ENCODE results near the gene NYAP2. TPM values are rescaled to one million over a fixed set of nuclear protein-coding genes. Genes with fewer than 3 reads are reported as not detected.

NYAP2 gene
- total and polyA plus RNA-seq, 2 of the 4 experiments (the other 2 are of a cell fraction) = not detected

GRCh38 chr2:225573603-225574002, 174.1 kb downstream of the NYAP2 start:
- Histone ChIP-seq H4K5ac (ENCODE audit: low read depth, low read length) (no peak overlapping the region), H3K18ac (ENCODE audit: low read depth, low read length) (no peak overlapping the region), H3K79me1 (ENCODE audit: low read depth in 1 of 2, low read length in 2 of 2) (no peaks in the 10 kb centered on the region), H3K27ac (ENCODE audit: insufficient read depth, low read length) (no peak overlapping the region), H3K27me3 (ENCODE audit: control insufficient read depth, insufficient read depth, low read length) (no peaks in the 10 kb centered on the region; the same call in 1 of the 2 replicates), H4K20me1 (ENCODE audit: insufficient read depth, low read length) (no peaks in the 10 kb centered on the region), H2AK9ac (replicated peaks; ENCODE audit: low read depth, low read length, poor library complexity) (no peak overlapping the region), H3K4me3 (ENCODE audit: insufficient read depth, low read depth, low read length) (no peak overlapping the region), H3K4ac (ENCODE audit: low read depth, low read length) (no peak overlapping the region), H2BK20ac (ENCODE audit: low read depth, low read length) (no peak overlapping the region), H2BK15ac (ENCODE audit: low read depth, low read length) (no peak overlapping the region), H2BK5ac (ENCODE audit: low read depth, low read length, poor library complexity, severe bottlenecking) (no peak overlapping the region), H3K14ac (replicated peaks; ENCODE audit: low read depth, low read length) (no peak overlapping the region), H2AK5ac (ENCODE audit: low read depth, low read length) (no peak overlapping the region), H3K4me2 (ENCODE audit: low read depth, low read length) (no peak overlapping the region), H2BK120ac (ENCODE audit: low read depth, low read length) (no peak overlapping the region), H3K4me1 (ENCODE audit: control insufficient read depth, insufficient read depth, low read length) (no peaks in the 10 kb centered on the region), H3K23ac (ENCODE audit: low read depth, low read length) (no peak overlapping the region), H3K56ac (ENCODE audit: extremely low read depth, insufficient read depth, low read length) (no peak overlapping the region), H2AFZ (replicated peaks; ENCODE audit: low read length, poor library complexity) (no peak overlapping the region), H3K9ac (ENCODE audit: low read depth, low read length) (no peak overlapping the region), H4K8ac (ENCODE audit: low read depth in 2 of 2, low read length in 2 of 2) (no peak overlapping the region), H3K36me3 (ENCODE audit: control insufficient read depth, insufficient read depth, low read length) (no peaks in the 10 kb centered on the region), H3K9me3 (ENCODE audit: control insufficient read depth, insufficient read depth, low read length) (no peaks in the 10 kb centered on the region), H4K91ac (ENCODE audit: insufficient read depth, low read depth, low read length) (no peak overlapping the region), H3K9me1 (ENCODE audit: insufficient read depth, low read length) (no peaks in the 10 kb centered on the region)
- no peak for TF ChIP-seq NFE2L2 (IDR thresholded peaks at IDR 0.05; ENCODE audit: low read depth, low read length)
- TF ChIP-seq RFX5 (IDR thresholded peaks at IDR 0.05; ENCODE audit: low read depth, low read length) = no peak
- no peak for TF ChIP-seq BHLHE40 (IDR thresholded peaks at IDR 0.05; ENCODE audit: low read depth, low read length)
- TF ChIP-seq MXI1 (IDR thresholded peaks at IDR 0.05; ENCODE audit: borderline replicate concordance, low read depth, low read length) = no peak
- no peak for TF ChIP-seq ELK1 (IDR thresholded peaks at IDR 0.05; ENCODE audit: borderline replicate concordance, low read depth, low read length)
- TF ChIP-seq RCOR1 (IDR thresholded peaks at IDR 0.05; ENCODE audit: insufficient replicate concordance, low read length) = no peak
- TF ChIP-seq MAFK (IDR thresholded peaks at IDR 0.05; ENCODE audit: low read depth, low read length) = no peak
- no peak for TF ChIP-seq FOS (IDR thresholded peaks at IDR 0.05; ENCODE audit: low read depth, low read length)
- TF ChIP-seq CTCF (conservative IDR thresholded peaks at IDR 0.05; ENCODE audit: low read depth, low read length) = no peak
- TF ChIP-seq CHD1 (IDR thresholded peaks at IDR 0.05; ENCODE audit: low read depth, low read length) = no peak
- no peak for TF ChIP-seq CEBPB (IDR thresholded peaks at IDR 0.05; ENCODE audit: low read depth, low read length)
- no peak for TF ChIP-seq SMC3 (IDR thresholded peaks at IDR 0.05; ENCODE audit: low read depth, low read length)
- TF ChIP-seq POLR2A (IDR thresholded peaks at IDR 0.05; ENCODE audit: low read depth, low read length) = no peak
- no peak for TF ChIP-seq RAD21 (IDR thresholded peaks at IDR 0.05; ENCODE audit: low read length)
- TF ChIP-seq MAZ (IDR thresholded peaks at IDR 0.05; ENCODE audit: borderline replicate concordance, low read depth, low read length) = no peak
- TF ChIP-seq USF2 (IDR thresholded peaks at IDR 0.05; ENCODE audit: low read depth, low read length) = no peak
- ChIA-PET CTCF (no interaction called here), POLR2A (ENCODE audit: unreplicated experiment) (no interaction called here)
- BruUV-seq (replicated peaks) = no TSS peak
- in situ Hi-C loops (cut with MboI; ENCODE audit: low sequenced_read_pairs) = no loop called here
- WGBS, 2 experiments (ENCODE audit: extremely low coverage in 2 of 2, insufficient read length in 1 of 2) = no CpG with 5 or more reads among the region's 3 CpGs
- ATAC-seq (ENCODE audit: low read depth) (no peak), DNase-seq (no peak)
- intact Hi-C loops (cut with micrococcal nuclease) = no loop called here
- dilution Hi-C loops (cut with HindIII; ENCODE audit: low sequenced_read_pairs, unreplicated experiment) = no loop called here
